AG09319 (cell line): ENCODE data around the gene FHIT.

ENCODE experiments used
- DNase-seq: peaks from one replicate; pipeline ENCODE4 v3.0.0-alpha.2; 2010; ENCODE audit warnings: low read depth; ENCODE audit errors: extremely low read depth
- CTCF ChIP-seq: IDR thresholded peaks from 2 replicates; pipeline ENCODE4 v1.5.1; 2011; ENCODE audit warnings: low read depth, mild to moderate bottlenecking, inconsistent platforms, low read length, moderate library complexity

The FHIT gene

GRCh38 chr3:61177450-61177849, 73.8 kb downstream of the FHIT start:
- no peak for TF ChIP-seq CTCF
- no peak for DNase-seq

GRCh38 chr3:61173676-61174075, 77.6 kb downstream of the FHIT start:
- DNase-seq: no peak
- TF ChIP-seq CTCF: no peak

GRCh38 chr3:61172684-61173083, 78.6 kb downstream of the FHIT start:
- no peak for TF ChIP-seq CTCF
- DNase-seq: no peak

- DNase-seq: no peak
- no peak for TF ChIP-seq CTCF
These were observed 79.0 kb downstream of the FHIT start for GRCh38 chr3:61172203-61172602.

- no peak for DNase-seq
- no peak for TF ChIP-seq CTCF
These were observed 81.5 kb downstream of the FHIT start for GRCh38 chr3:61169621-61170251.

GRCh38 chr3:61168286-61168685, 83.0 kb downstream of the FHIT start:
- no peak for DNase-seq
- TF ChIP-seq CTCF: no peak

- no peak for DNase-seq
- no peak for TF ChIP-seq CTCF
These were observed 88.3 kb downstream of the FHIT start for GRCh38 chr3:61162965-61163364.
